ENCODE results near the gene FLYWCH2.

The FLYWCH2 gene

GRCh38 chr16:2894231-2894630 is 11.2 kb downstream of the FLYWCH2 start:
- no peak for TF ChIP-seq CTCF (IDR thresholded peaks at IDR 0.05; ENCODE audit: low read depth, low read length, missing control alignments)
- no peak overlapping the region for H3K4me3 ChIP-seq (ENCODE audit: low read depth, low read length)

GRCh38 chr16:2895813-2896212 is 12.8 kb downstream of the FLYWCH2 start:
- DNase-seq (ENCODE audit: low read depth), result no peak
- no peak overlapping the region for H3K4me3 ChIP-seq (ENCODE audit: low read depth, low read length)
- no peak for TF ChIP-seq CTCF (IDR thresholded peaks at IDR 0.05; ENCODE audit: low read depth, low read length, missing control alignments)

More at GRCh38 chr16:2894231-2894630, 11.2 kb downstream of the FLYWCH2 start:
- DNase-seq (ENCODE audit: low read depth), result no peak

GRCh38 chr16:2896480-2897010 is 13.5 kb downstream of the FLYWCH2 start:
- TF ChIP-seq CTCF (IDR thresholded peaks at IDR 0.05; ENCODE audit: low read depth, low read length, missing control alignments), result no peak
- DNase-seq (ENCODE audit: low read depth), result no peak
- no peak overlapping the region for H3K4me3 ChIP-seq (ENCODE audit: low read depth, low read length)

GRCh38 chr16:2897110-2897509 is 14.1 kb downstream of the FLYWCH2 start:
- no peak for DNase-seq (ENCODE audit: low read depth)
- TF ChIP-seq CTCF (IDR thresholded peaks at IDR 0.05; ENCODE audit: low read depth, low read length, missing control alignments), result no peak
- H3K4me3 ChIP-seq (ENCODE audit: low read depth, low read length), result no peak overlapping the region

GRCh38 chr16:2898831-2899563 is 16.0 kb downstream of the FLYWCH2 start:
- TF ChIP-seq CTCF (IDR thresholded peaks at IDR 0.05; ENCODE audit: low read depth, low read length, missing control alignments), result no peak
- no peak overlapping the region for H3K4me3 ChIP-seq (ENCODE audit: low read depth, low read length)
- DNase-seq (ENCODE audit: low read depth), result no peak

GRCh38 chr16:2899564-2900072 is 16.6 kb downstream of the FLYWCH2 start:
- no peak for TF ChIP-seq CTCF (IDR thresholded peaks at IDR 0.05; ENCODE audit: low read depth, low read length, missing control alignments)

More at GRCh38 chr16:2899564-2900072, 16.6 kb downstream of the FLYWCH2 start:
- no peak for DNase-seq (ENCODE audit: low read depth)
- no peak overlapping the region for H3K4me3 ChIP-seq (ENCODE audit: low read depth, low read length)
